IPS-18a (cell line): ENCODE data around the gene UPF1.

ENCODE experiments used
- H3K27ac ChIP-seq: one replicate; pipeline ENCODE4 v1.5.1; 2013; ENCODE audit warnings: low read length
- H3K27me3 ChIP-seq: one replicate; pipeline ENCODE4 v1.6.1; 2013; ENCODE audit warnings: mild to moderate bottlenecking, low read length; ENCODE audit not compliant: control insufficient read depth, insufficient read depth
- H3K36me3 ChIP-seq: one replicate; pipeline ENCODE4 v1.6.1; 2013; ENCODE audit warnings: low read depth, low read length; ENCODE audit not compliant: control insufficient read depth
- H3K4me1 ChIP-seq: one replicate; pipeline ENCODE4 v1.6.1; 2013; ENCODE audit warnings: low read depth, low read length; ENCODE audit not compliant: control insufficient read depth
- H3K4me3 ChIP-seq: one replicate; pipeline ENCODE4 v1.5.1; 2013; ENCODE audit warnings: low read length
- H3K9ac ChIP-seq: one replicate; pipeline ENCODE4 v1.6.1; 2013; ENCODE audit warnings: mild to moderate bottlenecking, low read length, moderate library complexity
- H3K9me3 ChIP-seq: one replicate; pipeline ENCODE4 v1.6.1; 2013; ENCODE audit warnings: low read depth, low read length; ENCODE audit not compliant: control insufficient read depth

Gene UPF1

DNA sequence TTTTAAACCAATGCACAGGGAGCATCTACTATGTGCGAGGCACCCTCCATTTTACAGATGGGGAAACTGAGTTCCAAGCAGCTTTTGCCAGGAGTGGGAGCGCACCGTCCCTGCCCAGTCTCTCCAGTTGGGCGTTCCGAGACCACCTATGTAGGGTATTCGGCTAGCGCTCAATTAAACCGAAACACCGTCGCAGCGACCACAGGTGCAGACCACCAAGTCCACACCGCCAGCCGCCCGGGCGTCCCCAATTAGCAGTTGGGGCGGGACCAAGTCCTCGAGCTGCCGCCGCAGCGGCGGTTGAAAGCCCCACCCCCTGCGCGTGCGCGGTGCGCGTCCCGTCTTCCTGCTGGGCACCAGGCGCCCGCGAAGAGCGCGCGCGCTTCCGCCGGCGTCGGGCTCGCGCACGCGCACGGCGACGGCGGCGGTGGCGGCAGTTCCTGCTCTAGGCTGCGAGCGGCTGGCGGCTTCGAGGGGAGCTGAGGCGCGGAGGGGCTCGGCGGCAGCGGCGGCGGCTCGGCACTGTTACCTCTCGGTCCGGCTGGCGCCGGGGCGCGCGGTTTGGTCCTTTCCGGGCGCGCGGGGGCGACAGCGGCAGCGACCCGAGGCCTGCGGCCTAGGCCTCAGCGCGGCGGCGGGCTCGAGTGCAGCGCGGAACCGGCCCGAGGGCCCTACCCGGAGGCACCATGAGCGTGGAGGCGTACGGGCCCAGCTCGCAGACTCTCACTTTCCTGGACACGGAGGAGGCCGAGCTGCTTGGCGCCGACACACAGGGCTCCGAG is at the start of gene UPF1:
UPF1 (plus strand) TSS at position 436 of the 782 bp plus-strand sequence; CDS start at position 687, 251 bp downstream.
- H3K9ac ChIP-seq: peak within 1 kb of the TSS; percentile 77
- H3K4me3 ChIP-seq: peak within 1 kb of the TSS; percentile 88
- H3K4me1 ChIP-seq: peaks cover 18% of the 10 kb centered on the region
- H3K27ac ChIP-seq: peak within 1 kb of the TSS; percentile 62
- H3K27me3 ChIP-seq: peaks cover 13% of the 10 kb centered on the region
- H3K9me3 ChIP-seq: no peaks in the 10 kb centered on the region
- H3K36me3 ChIP-seq: peaks cover 13% of the 10 kb centered on the region

DNA sequence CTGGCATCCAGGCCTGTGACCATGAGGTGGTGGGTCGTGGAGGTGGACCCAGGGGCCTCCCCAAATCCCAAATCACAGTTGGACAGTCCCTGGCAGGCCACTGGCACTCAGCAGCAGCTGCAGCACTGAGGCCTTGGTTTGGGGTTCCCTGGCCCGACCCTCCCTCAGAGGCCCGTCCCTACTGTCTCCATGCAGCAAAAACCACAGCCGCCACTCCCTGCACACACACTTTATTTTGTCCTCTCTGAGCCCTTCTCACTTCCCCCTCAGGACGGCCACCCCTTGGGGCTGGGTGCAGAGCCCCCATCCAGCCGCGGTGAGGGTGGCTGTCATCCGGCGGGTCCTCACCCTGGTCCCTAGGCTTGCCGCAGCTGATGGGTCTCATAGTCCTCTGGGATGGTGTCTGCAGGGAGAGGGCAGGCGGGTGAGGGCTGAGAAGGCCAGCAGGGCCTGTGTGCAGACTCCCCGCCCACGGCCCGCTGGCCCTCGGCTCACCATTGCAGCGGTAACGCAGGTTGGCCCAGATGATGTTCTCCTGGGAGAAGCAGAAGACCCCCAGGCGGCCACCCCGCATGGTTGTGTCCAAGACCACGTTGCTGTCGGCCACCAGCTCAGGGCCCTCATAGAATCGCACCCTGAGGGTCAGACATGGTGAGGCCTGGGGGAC is 49.1 kb upstream of the UPF1 start:
- Histone ChIP-seq H3K27ac (no peak overlapping the region), H3K9ac (no peak overlapping the region), H3K36me3 (no peaks in the 10 kb centered on the region), H3K9me3 (no peaks in the 10 kb centered on the region), H3K27me3 (peaks cover 99% of the 10 kb centered on the region), H3K4me3 (no peak overlapping the region), H3K4me1 (no peaks in the 10 kb centered on the region)

DNA sequence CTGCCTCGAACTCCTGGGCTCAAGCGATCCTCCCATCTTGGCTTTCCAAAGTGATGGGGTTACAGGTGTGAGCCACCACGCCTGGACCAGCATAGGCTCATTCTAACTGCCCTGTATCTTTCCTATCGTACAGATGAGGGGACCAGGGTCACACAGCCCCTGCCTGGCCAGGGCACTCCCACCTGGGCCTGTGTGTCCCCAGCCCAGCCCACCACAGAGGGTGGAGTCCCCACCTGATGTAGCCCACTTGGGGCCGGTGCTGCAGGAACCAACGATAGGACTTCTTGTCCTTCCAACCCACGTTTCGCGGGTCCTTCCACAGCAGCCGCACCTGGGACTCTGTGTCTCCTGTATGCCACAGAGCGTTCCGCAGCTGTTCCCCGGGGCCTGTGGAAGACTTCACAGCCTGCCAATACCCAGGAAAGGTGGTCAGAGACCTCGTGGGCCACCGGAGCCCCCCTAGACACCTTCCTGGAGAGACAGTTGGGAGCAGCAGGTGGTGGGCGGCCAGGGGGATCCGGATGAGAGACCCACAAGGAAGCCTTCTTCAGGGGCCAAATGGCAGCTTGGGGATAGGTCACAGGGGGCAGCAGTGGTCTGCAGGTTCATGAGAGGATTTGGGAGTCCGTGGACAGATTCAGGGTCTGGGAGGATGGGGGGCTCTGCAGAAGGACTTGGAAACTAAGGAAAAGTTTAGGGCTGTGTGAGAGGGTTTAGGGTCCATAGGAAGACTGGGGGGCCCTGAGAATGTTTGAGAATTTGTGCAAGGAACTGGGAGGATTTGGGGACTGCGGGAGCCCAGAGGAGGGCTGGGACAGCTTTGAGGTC is 47.6 kb upstream of the UPF1 start:
- H3K9me3 ChIP-seq: no peaks in the 10 kb centered on the region
- H3K36me3 ChIP-seq: no peaks in the 10 kb centered on the region
- H3K4me3 ChIP-seq: no peak overlapping the region
- no peaks in the 10 kb centered on the region for H3K4me1 ChIP-seq
- H3K27me3 ChIP-seq: peaks cover 99% of the 10 kb centered on the region
- H3K9ac ChIP-seq: no peak overlapping the region
- H3K27ac ChIP-seq: no peak overlapping the region

DNA sequence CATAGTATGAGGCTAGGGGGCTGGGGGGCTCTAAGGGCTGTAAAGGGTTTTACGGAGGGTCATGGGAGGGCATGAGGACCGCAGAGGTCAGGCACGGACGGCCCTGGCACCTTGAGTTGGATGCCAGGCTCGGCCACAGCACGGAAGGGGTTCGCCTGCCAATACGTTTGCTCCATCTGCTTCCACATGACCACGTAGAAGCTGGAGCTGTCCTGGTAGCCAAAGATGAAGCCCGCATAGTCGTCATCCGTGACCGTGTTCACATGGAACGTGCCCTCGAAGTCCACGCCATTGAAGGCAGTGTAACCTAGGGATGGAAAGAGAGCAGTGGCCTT is 47.0 kb upstream of the UPF1 start:
- Histone ChIP-seq H3K4me1 (no peaks in the 10 kb centered on the region), H3K27ac (no peak overlapping the region), H3K4me3 (no peak overlapping the region), H3K27me3 (peaks cover 99% of the 10 kb centered on the region), H3K9ac (no peak overlapping the region), H3K36me3 (no peaks in the 10 kb centered on the region), H3K9me3 (no peaks in the 10 kb centered on the region)

DNA sequence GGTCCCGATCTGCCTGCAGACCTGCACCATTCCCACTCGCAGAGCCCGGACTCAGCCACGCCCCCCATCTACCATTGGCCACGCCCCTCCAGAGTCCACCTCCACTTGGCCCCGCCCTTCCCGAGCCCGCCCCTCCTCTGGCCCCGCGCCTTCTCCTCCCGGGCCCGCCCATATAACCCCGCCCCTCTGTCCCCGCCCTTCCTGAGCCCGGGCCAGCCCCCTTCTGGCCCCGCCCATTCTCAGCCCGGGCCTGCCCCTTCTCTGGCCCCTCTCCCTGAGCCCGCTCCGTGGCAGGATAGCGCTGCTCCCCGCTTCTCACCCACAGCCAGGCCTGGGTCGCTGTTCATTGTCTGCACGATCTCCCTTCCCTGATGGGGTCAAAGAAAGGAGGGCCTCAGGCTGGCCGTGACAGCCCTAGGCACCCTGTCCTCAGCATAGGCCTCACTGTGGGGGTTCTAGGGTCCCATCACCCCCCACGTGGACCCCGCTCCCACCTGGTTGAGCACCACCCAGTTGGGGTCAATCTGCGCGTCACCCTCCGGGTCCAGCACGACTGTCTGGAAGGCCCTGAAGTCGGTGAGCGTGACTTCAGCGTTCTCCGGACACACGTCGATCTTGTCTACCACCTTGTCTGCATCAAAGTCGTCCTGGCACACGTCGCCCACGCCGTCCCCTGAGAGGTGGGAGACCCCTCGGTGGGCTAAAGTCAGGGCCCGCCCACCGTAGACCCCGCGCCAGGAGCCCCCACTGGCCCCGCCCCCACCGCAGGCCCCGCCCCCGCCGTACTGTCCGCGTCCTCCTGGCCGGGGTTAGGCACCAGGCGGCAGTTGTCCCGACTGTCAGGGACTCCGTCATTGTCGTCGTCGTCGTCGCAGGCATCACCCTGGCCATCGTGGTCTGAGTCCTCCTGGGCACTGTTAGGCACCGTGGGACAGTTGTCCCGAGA is 46.3 kb upstream of the UPF1 start:
- Histone ChIP-seq H3K4me3 (peak overlapping the region; percentile 47), H3K9me3 (no peaks in the 10 kb centered on the region), H3K27me3 (peaks cover 99% of the 10 kb centered on the region), H3K4me1 (no peaks in the 10 kb centered on the region), H3K27ac (no peak overlapping the region), H3K9ac (no peak overlapping the region), H3K36me3 (no peaks in the 10 kb centered on the region)

DNA sequence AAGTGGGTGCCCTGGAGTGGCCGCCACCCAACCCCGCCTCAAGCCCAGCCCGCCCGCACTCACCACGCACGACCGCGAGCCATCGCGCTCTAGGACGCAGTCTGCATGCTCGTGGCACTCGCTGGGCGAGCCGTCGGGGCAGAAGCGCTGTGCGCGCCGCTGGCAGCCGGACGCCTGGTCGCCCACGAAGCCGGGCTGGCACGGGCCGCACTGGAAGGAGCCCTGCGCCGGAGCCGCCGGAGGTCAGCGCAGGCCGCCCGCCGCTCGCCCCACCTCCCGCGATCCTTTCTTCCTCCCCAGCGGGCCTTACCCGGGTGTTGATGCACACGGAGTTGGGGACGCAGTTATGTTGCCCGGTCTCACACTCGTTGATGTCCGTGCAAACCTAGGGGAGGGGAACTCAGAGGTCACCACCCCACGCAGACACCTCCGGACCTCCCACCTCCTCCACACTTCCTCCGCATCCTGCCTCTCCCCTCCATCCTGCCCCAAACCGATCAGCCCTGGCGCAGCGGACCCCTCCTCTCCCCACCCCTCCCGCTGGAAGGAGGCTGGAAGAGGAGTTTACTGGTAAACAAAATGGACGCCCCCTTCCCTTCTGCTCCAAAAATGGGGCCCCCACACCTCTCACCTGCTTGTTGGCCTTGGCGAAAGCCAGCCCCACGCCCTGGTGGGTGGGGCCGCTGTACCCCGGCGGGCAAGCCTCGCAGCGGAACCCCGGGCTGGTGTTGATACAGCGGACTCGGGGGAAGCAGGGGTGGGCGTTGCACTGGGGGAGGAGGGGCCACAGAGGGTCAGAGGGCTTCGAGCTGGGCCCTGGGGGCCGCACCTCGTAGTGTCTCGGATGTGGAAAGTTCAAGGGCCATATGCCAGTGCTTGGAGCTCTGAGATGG is 43.0 kb upstream of the UPF1 start:
- Histone ChIP-seq H3K27ac (no peak overlapping the region), H3K4me1 (no peaks in the 10 kb centered on the region), H3K36me3 (no peaks in the 10 kb centered on the region), H3K9me3 (no peaks in the 10 kb centered on the region), H3K27me3 (peaks cover 99% of the 10 kb centered on the region), H3K4me3 (no peak overlapping the region), H3K9ac (no peak overlapping the region)

DNA sequence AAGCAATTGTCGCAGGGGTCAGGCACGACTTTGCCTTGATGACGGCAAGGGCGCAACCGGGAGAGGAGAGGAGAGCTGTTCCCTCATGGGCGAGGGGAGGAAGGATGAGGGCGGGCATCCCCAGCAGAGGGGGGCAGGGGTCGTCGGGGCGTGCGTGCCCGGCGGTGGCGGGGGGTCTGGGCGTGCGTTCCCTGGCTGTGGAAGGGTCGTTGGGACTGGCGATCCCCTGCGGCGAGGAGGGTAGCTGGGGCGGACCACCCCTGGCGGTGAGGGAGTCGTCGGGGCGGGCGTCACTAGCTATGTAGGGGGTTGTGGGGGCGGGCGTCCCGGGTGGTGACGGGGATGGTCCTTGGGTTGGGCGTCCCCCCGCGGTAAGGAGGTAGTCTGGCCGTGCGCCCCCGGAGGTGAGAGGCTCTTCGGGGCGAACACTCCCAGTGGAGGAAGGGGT is 42.3 kb upstream of the UPF1 start:
- H3K27me3 ChIP-seq: peaks cover 97% of the 10 kb centered on the region
- H3K4me1 ChIP-seq: no peaks in the 10 kb centered on the region
- no peak overlapping the region for H3K4me3 ChIP-seq
- H3K27ac ChIP-seq: no peak overlapping the region
- H3K9me3 ChIP-seq: no peaks in the 10 kb centered on the region
- no peaks in the 10 kb centered on the region for H3K36me3 ChIP-seq
- no peak overlapping the region for H3K9ac ChIP-seq

DNA sequence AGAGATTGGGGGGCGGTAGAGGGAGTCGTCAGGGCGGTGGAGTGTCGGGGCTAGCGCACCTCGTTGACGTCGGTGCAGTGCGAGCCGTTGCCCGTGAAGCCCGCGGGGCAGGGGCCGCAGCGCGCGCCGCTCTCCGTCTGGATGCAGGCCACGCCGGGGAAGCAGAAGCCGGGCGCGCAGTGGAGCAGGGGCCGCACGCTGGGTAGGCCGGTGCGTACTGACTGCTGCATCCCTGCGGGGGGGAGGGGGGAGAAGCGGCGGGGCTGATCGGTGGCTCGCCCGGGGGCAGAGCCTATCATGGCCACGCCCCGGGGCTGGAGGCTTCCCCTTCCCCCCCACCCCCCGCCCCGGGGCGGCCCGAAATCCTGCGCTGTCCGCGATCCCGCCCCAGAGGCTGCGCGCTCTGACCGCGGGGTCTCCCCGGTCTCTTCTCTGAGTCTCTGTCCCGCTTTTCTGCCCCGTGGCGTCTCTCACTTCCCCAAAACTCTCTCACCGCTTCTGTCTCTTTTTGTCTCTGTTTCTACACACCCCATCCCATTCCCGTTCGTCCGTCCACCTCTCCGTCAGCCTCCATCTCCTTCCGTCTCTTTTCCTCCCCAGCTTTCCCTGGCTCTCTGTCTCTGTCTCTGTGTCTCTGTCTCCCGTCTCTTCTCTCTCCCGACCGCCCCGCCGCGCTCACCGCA is 41.7 kb upstream of the UPF1 start:
- H3K36me3 ChIP-seq: no peaks in the 10 kb centered on the region
- no peak overlapping the region for H3K9ac ChIP-seq
- peak overlapping the region; percentile 48 for H3K4me3 ChIP-seq
- H3K27ac ChIP-seq: no peak overlapping the region
- H3K4me1 ChIP-seq: no peaks in the 10 kb centered on the region
- H3K9me3 ChIP-seq: no peaks in the 10 kb centered on the region
- peaks cover 96% of the 10 kb centered on the region for H3K27me3 ChIP-seq

DNA sequence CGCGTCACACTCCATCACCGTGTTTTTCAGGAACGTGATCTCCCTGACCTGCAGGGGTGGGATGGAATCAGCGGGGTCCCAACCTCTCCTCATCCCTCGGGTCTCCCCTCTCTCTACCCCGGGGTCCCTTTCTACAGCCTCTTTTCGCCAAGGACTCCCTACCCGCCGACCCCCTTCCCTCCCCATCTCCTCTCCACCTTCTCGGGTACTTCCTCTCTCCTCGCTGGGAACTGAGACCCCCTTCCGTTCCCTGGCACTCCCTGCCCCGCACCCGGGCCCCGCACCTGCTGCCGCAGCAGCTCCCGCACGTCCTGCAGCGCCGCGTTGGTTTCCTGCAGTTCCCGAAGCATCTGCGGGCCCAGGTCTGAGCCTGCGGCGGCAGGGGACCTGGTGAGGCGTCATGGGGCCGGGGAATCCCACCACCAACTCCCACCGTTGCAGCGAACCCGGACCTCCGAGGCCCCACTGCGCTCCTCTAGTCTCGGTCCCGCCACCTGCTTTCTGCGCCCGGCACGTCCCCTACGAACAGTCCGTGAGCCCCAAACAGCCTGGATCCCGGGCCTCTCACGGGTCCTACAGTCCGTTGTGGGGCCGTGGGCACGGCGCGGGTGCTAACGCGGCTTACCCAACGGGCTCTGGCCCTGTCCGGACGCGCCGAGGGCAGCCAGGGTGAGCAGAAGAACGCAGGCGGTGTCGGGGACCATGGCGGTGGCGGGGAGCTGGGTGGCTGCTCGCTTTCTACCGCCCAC is 41.0 kb upstream of the UPF1 start, which contains the start of gene COMP:
COMP (minus strand) TSS at position 740 of the 749 bp plus-strand sequence; CDS start at position 704, 36 bp downstream.
- Histone ChIP-seq H3K9ac (no peak within 1 kb of the TSS), H3K4me3 (peak within 1 kb of the TSS; percentile 48), H3K27ac (no peak within 1 kb of the TSS), H3K27me3 (peaks cover 97% of the 10 kb centered on the region), H3K4me1 (no peaks in the 10 kb centered on the region), H3K36me3 (no peaks in the 10 kb centered on the region), H3K9me3 (no peaks in the 10 kb centered on the region)
